ENCODE data around the gene METTL24.

METTL24 gene

GRCh38 chr6:110334423-110335180 lies 23.5 kb downstream of the METTL24 start:
- DNase-seq (ENCODE audit: low read depth), result no peak

- no peak for DNase-seq (ENCODE audit: low read depth)
Measured at GRCh38 chr6:110332281-110332680, 25.9 kb downstream of the METTL24 start.

GRCh38 chr6:110331816-110332215 lies 26.3 kb downstream of the METTL24 start:
- DNase-seq (ENCODE audit: low read depth), result no peak

GRCh38 chr6:110331390-110331789 lies 26.8 kb downstream of the METTL24 start:
- no peak for DNase-seq (ENCODE audit: low read depth)

- DNase-seq (ENCODE audit: low read depth), result no peak
Measured at GRCh38 chr6:110329714-110330436, 28.3 kb downstream of the METTL24 start.

GRCh38 chr6:110329348-110329713 lies 28.8 kb downstream of the METTL24 start:
- no peak for DNase-seq (ENCODE audit: low read depth)

- DNase-seq (ENCODE audit: low read depth), result peak; percentile 38
Measured at GRCh38 chr6:110328259-110328658, 29.9 kb downstream of the METTL24 start.

GRCh38 chr6:110327391-110327790 lies 30.8 kb downstream of the METTL24 start:
- no peak for DNase-seq (ENCODE audit: low read depth)

GRCh38 chr6:110326609-110327008 lies 31.5 kb downstream of the METTL24 start:
- DNase-seq (ENCODE audit: low read depth), result no peak

- DNase-seq (ENCODE audit: low read depth), result no peak
Measured at GRCh38 chr6:110326057-110326456, 32.1 kb downstream of the METTL24 start.

- DNase-seq (ENCODE audit: low read depth), result no peak
Measured at GRCh38 chr6:110325197-110325596, 33.0 kb downstream of the METTL24 start.

- no peak for DNase-seq (ENCODE audit: low read depth)
Measured at GRCh38 chr6:110324548-110324947, 33.6 kb downstream of the METTL24 start.

- no peak for DNase-seq (ENCODE audit: low read depth)
Measured at GRCh38 chr6:110323258-110323657, 34.9 kb downstream of the METTL24 start.

- no peak for DNase-seq (ENCODE audit: low read depth)
Measured at GRCh38 chr6:110322874-110323242, 35.3 kb downstream of the METTL24 start.

- DNase-seq (ENCODE audit: low read depth), result no peak
Measured at GRCh38 chr6:110322151-110322873, 35.8 kb downstream of the METTL24 start.

- no peak for DNase-seq (ENCODE audit: low read depth)
Measured at GRCh38 chr6:110320307-110320706, 37.8 kb downstream of the METTL24 start.

GRCh38 chr6:110319843-110320242 lies 38.3 kb downstream of the METTL24 start:
- no peak for DNase-seq (ENCODE audit: low read depth)

- no peak for DNase-seq (ENCODE audit: low read depth)
Measured at GRCh38 chr6:110319381-110319780, 38.8 kb downstream of the METTL24 start.

GRCh38 chr6:110318971-110319370 lies 39.2 kb downstream of the METTL24 start:
- DNase-seq (ENCODE audit: low read depth), result no peak

- DNase-seq (ENCODE audit: low read depth), result no peak
Measured at GRCh38 chr6:110317646-110318045, 40.5 kb downstream of the METTL24 start.

GRCh38 chr6:110317189-110317588 lies 41.0 kb downstream of the METTL24 start:
- DNase-seq (ENCODE audit: low read depth), result no peak

GRCh38 chr6:110315869-110316398 lies 42.2 kb downstream of the METTL24 start:
- DNase-seq (ENCODE audit: low read depth), result no peak

All from HS-27A (cell line).